Activated naive CD8-positive, alpha-beta T cell (primary cell): ENCODE data around the gene EDEM2.
A peak's percentile ranks its signal among the peaks of the same experiment; 100 is the strongest.
"Not testable (repeated sequence)": the region's sequence is repeated elsewhere in the genome, so short reads cannot be mapped to it uniquely, and the experiment has no call there.

ENCODE experiments used
- H3K27ac Mint-ChIP-seq: one replicate; pipeline ENCODE4 v1.8.0; 2021; ENCODE audit warnings: mixed read lengths
- H3K27me3 Mint-ChIP-seq: one replicate; pipeline ENCODE4 v1.8.0; 2021; ENCODE audit warnings: mixed read lengths
- H3K36me3 Mint-ChIP-seq: one replicate; pipeline ENCODE4 v1.8.0; 2021; ENCODE audit warnings: mixed read lengths
- H3K4me1 Mint-ChIP-seq: one replicate; pipeline ENCODE4 v1.8.0; 2021; ENCODE audit warnings: low read depth, mixed read lengths
- H3K4me3 Mint-ChIP-seq: one replicate; pipeline ENCODE4 v1.8.0; 2021; ENCODE audit warnings: mild to moderate bottlenecking, mixed read lengths
- H3K9me3 Mint-ChIP-seq: one replicate; pipeline ENCODE4 v1.8.0; 2021; ENCODE audit warnings: low read depth, mixed read lengths

The EDEM2 gene

GRCh38 chr20:35146920-35147574 lies at the start of gene EDEM2:
Gene EDEM2, minus strand, starts transcription at chr20:35147336. Its CDS starts 78 bp downstream, at chr20:35147258.
- Mint-ChIP-seq H3K27ac (peak within 1 kb of the TSS; percentile 95), H3K27me3 (no peaks in the 10 kb centered on the region), H3K4me1 (peaks cover 29% of the 10 kb centered on the region), H3K9me3 (no peaks in the 10 kb centered on the region), H3K4me3 (peak within 1 kb of the TSS; percentile 93), H3K36me3 (no peaks in the 10 kb centered on the region)

GRCh38 chr20:35196313-35196712 lies 49.2 kb upstream of the EDEM2 start:
- H3K27ac Mint-ChIP-seq = no peak overlapping the region
- H3K36me3 Mint-ChIP-seq = peaks cover 29% of the 10 kb centered on the region
- H3K27me3 Mint-ChIP-seq = no peaks in the 10 kb centered on the region
- H3K9me3 Mint-ChIP-seq = peaks cover 8% of the 10 kb centered on the region
- no peak overlapping the region for H3K4me3 Mint-ChIP-seq
- no peaks in the 10 kb centered on the region for H3K4me1 Mint-ChIP-seq

GRCh38 chr20:35193031-35193791 lies 46.1 kb upstream of the EDEM2 start:
- not testable (repeated sequence) for H3K27me3 Mint-ChIP-seq, H3K4me1 Mint-ChIP-seq, H3K9me3 Mint-ChIP-seq, H3K27ac Mint-ChIP-seq, H3K4me3 Mint-ChIP-seq
- H3K36me3 Mint-ChIP-seq = peaks cover 22% of the 10 kb centered on the region

- H3K9me3 Mint-ChIP-seq = peaks cover 8% of the 10 kb centered on the region
- H3K27ac Mint-ChIP-seq = no peak overlapping the region
- H3K36me3 Mint-ChIP-seq = peaks cover 22% of the 10 kb centered on the region
- no peaks in the 10 kb centered on the region for H3K27me3 Mint-ChIP-seq
- no peak overlapping the region for H3K4me3 Mint-ChIP-seq
- no peaks in the 10 kb centered on the region for H3K4me1 Mint-ChIP-seq
These were observed 45.2 kb upstream of the EDEM2 start for GRCh38 chr20:35192118-35192872.

GRCh38 chr20:35191419-35192117 lies 44.4 kb upstream of the EDEM2 start:
- no peak overlapping the region for H3K4me3 Mint-ChIP-seq
- H3K36me3 Mint-ChIP-seq = peaks cover 15% of the 10 kb centered on the region
- H3K27ac Mint-ChIP-seq = no peak overlapping the region
- H3K9me3 Mint-ChIP-seq = peaks cover 3% of the 10 kb centered on the region
- no peaks in the 10 kb centered on the region for H3K27me3 Mint-ChIP-seq
- H3K4me1 Mint-ChIP-seq = no peaks in the 10 kb centered on the region

- no peaks in the 10 kb centered on the region for H3K9me3 Mint-ChIP-seq
- H3K4me1 Mint-ChIP-seq = no peaks in the 10 kb centered on the region
- no peaks in the 10 kb centered on the region for H3K27me3 Mint-ChIP-seq
- H3K4me3 Mint-ChIP-seq = no peak overlapping the region
- no peak overlapping the region for H3K27ac Mint-ChIP-seq
- peaks cover 11% of the 10 kb centered on the region for H3K36me3 Mint-ChIP-seq
These were observed 43.4 kb upstream of the EDEM2 start for GRCh38 chr20:35190556-35190955.

- H3K36me3 Mint-ChIP-seq, H3K4me3 Mint-ChIP-seq, H3K9me3 Mint-ChIP-seq, H3K27ac Mint-ChIP-seq, H3K27me3 Mint-ChIP-seq, H3K4me1 Mint-ChIP-seq: not testable (repeated sequence)
These were observed 42.1 kb upstream of the EDEM2 start for GRCh38 chr20:35189223-35189622.

- Mint-ChIP-seq H3K4me1 (no peaks in the 10 kb centered on the region), H3K4me3 (no peak overlapping the region), H3K36me3 (peaks cover 8% of the 10 kb centered on the region), H3K27me3 (no peaks in the 10 kb centered on the region), H3K27ac (no peak overlapping the region), H3K9me3 (no peaks in the 10 kb centered on the region)
These were observed 40.6 kb upstream of the EDEM2 start for GRCh38 chr20:35187584-35188190.

- H3K27ac Mint-ChIP-seq, H3K4me3 Mint-ChIP-seq, H3K4me1 Mint-ChIP-seq, H3K9me3 Mint-ChIP-seq, H3K27me3 Mint-ChIP-seq: not testable (repeated sequence)
- H3K36me3 Mint-ChIP-seq = peaks cover 10% of the 10 kb centered on the region
These were observed 39.7 kb upstream of the EDEM2 start for GRCh38 chr20:35186691-35187289.

- no peaks in the 10 kb centered on the region for H3K27me3 Mint-ChIP-seq
- H3K27ac Mint-ChIP-seq = no peak overlapping the region
- H3K4me1 Mint-ChIP-seq = no peaks in the 10 kb centered on the region
- H3K9me3 Mint-ChIP-seq = no peaks in the 10 kb centered on the region
- no peak overlapping the region for H3K4me3 Mint-ChIP-seq
- H3K36me3 Mint-ChIP-seq = peaks cover 9% of the 10 kb centered on the region
These were observed 34.6 kb upstream of the EDEM2 start for GRCh38 chr20:35181731-35182130.

GRCh38 chr20:35180266-35180665 lies 33.1 kb upstream of the EDEM2 start:
- peaks cover 11% of the 10 kb centered on the region for H3K36me3 Mint-ChIP-seq
- no peaks in the 10 kb centered on the region for H3K4me1 Mint-ChIP-seq
- H3K9me3 Mint-ChIP-seq = no peaks in the 10 kb centered on the region
- no peaks in the 10 kb centered on the region for H3K27me3 Mint-ChIP-seq
- no peak overlapping the region for H3K4me3 Mint-ChIP-seq
- H3K27ac Mint-ChIP-seq = no peak overlapping the region

GRCh38 chr20:35179292-35180212 lies 32.4 kb upstream of the EDEM2 start:
- H3K27me3 Mint-ChIP-seq = no peaks in the 10 kb centered on the region
- H3K9me3 Mint-ChIP-seq = no peaks in the 10 kb centered on the region
- H3K4me3 Mint-ChIP-seq = no peak overlapping the region
- peaks cover 11% of the 10 kb centered on the region for H3K36me3 Mint-ChIP-seq
- no peak overlapping the region for H3K27ac Mint-ChIP-seq
- no peaks in the 10 kb centered on the region for H3K4me1 Mint-ChIP-seq

GRCh38 chr20:35176132-35176531 lies 29.0 kb upstream of the EDEM2 start:
- Mint-ChIP-seq H3K27me3 (no peaks in the 10 kb centered on the region), H3K27ac (no peak overlapping the region), H3K4me3 (no peak overlapping the region), H3K9me3 (no peaks in the 10 kb centered on the region), H3K4me1 (peaks cover 23% of the 10 kb centered on the region), H3K36me3 (peaks cover 10% of the 10 kb centered on the region)
